ENCODE results near the gene CEBPB.

CEBPB gene

GRCh38 chr20:50213531-50214106 lies 23.0 kb downstream of the CEBPB start:
- no peak for DNase-seq

- no peak for DNase-seq
Measured at GRCh38 chr20:50214226-50215024, 23.8 kb downstream of the CEBPB start.

GRCh38 chr20:50215101-50215690 lies 24.6 kb downstream of the CEBPB start:
- peak; percentile 28 to 60 (median 50) for DNase-seq

- no peak for DNase-seq
Measured at GRCh38 chr20:50215926-50216325, 25.3 kb downstream of the CEBPB start.

GRCh38 chr20:50216543-50217206 lies 26.0 kb downstream of the CEBPB start:
- DNase-seq, result no peak

GRCh38 chr20:50217207-50217949 lies 26.7 kb downstream of the CEBPB start:
- no peak for DNase-seq

GRCh38 chr20:50218987-50219435 lies 28.4 kb downstream of the CEBPB start:
- DNase-seq, result no peak

GRCh38 chr20:50219600-50219999 lies 29.0 kb downstream of the CEBPB start:
- peak in 2 of 4 experiments; percentile 26 to 38 for DNase-seq

- DNase-seq, result peak in 1 of 4 experiments; percentile 39
Measured at GRCh38 chr20:50220093-50220893, 29.7 kb downstream of the CEBPB start.

- peak; percentile 33 to 67 (median 60) for DNase-seq
Measured at GRCh38 chr20:50220894-50221365, 30.3 kb downstream of the CEBPB start.

GRCh38 chr20:50221501-50222308 lies 31.1 kb downstream of the CEBPB start:
- DNase-seq, result peak; percentile 89 to 96 (median 94)

- peak; percentile 29 to 66 (median 59) for DNase-seq
Measured at GRCh38 chr20:50222309-50223038, 31.8 kb downstream of the CEBPB start.

GRCh38 chr20:50223039-50224005 lies 32.7 kb downstream of the CEBPB start:
- peak in 1 of 4 experiments; percentile 56 for DNase-seq

- no peak for DNase-seq
Measured at GRCh38 chr20:50224052-50224451, 33.4 kb downstream of the CEBPB start.

GRCh38 chr20:50224531-50225255 lies 34.1 kb downstream of the CEBPB start:
- peak; percentile 90 to 97 (median 94) for DNase-seq

GRCh38 chr20:50226093-50226974 lies 35.7 kb downstream of the CEBPB start:
- peak; percentile 88 to 96 (median 95) for DNase-seq

- DNase-seq, result peak in 1 of 4 experiments; percentile 39
Measured at GRCh38 chr20:50227506-50227905, 36.9 kb downstream of the CEBPB start.

Measured in suppressor macrophage (primary cell).